H1 (cell line): ENCODE measurements around the gene NEO1.

Source experiments
- CHD2 ChIP-seq: IDR thresholded peaks from 2 replicates; pipeline ENCODE4 v1.6.1; 2012; ENCODE audit warnings: low read length, improper control_type of control experiment
- CTCF ChIP-seq, 3 experiments: IDR thresholded peaks; 1 replicate in 2 of 3; 2 replicates in 1 of 3; pipeline versions ENCODE4 v1.5.1 to v1.6.1; 2011; ENCODE audit warnings: low read length in 3 of 3, mild to moderate bottlenecking in 3 of 3, inconsistent platforms in 2 of 3, low read depth in 1 of 3, moderate library complexity in 1 of 3; ENCODE audit not compliant: insufficient read depth in 1 of 3; ENCODE audit errors: control extremely low read depth in 1 of 3
- HDAC2 ChIP-seq, 2 experiments: fragments of 300-600 bp in 1 of 2; sonication (generic) in 1 of 2; IDR thresholded peaks; 2 replicates each; pipeline ENCODE4 v1.6.1; 2011 to 2012; ENCODE audit warnings: low read depth in 2 of 2, low read length in 2 of 2, mild to moderate bottlenecking in 2 of 2, moderate library complexity in 2 of 2, borderline replicate concordance in 1 of 2, inconsistent platforms in 1 of 2
- MAX ChIP-seq: IDR thresholded peaks from 2 replicates; pipeline ENCODE4 v1.6.1; 2012; ENCODE audit warnings: inconsistent platforms
- POLR2A ChIP-seq, 2 experiments: IDR thresholded peaks; 1 replicate in 1 of 2; 2 replicates in 1 of 2; pipeline ENCODE4 v1.6.1; 2011; ENCODE audit warnings: low read depth in 2 of 2, low read length in 2 of 2, mild to moderate bottlenecking in 2 of 2; ENCODE audit errors: control extremely low read depth in 1 of 2

DNA sequence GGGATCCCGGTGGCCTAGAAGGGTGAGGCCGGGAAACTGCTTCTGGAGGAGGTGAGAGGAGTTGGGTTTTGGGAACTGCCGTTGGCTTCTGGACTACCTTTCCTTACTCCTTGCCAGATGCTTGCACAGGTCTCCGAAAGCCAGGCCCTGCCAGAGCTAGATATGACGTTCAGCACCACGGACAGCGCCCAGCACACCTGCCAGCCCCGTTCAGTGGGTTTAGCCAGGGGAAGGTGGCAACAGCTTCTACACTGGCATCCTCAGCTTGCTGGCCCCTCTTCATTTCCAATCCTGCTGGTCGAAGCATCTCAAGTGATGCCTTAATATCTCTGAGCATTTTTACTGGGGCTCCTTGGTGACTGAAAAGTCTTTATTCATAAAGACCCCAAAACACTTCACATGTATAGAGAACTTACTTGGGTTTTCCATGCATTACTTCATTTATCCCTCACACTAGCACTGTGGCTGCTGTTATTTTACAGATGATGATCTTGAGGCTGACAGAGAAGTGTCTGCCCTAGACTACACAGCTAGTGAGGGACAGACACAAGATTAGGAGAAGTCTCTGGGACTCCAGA is 294.6 kb downstream of the NEO1 start:
- no peak for TF ChIP-seq CTCF (IDR thresholded peaks at IDR 0.05; ENCODE audit: control extremely low read depth in 1 of 3, insufficient read depth in 1 of 3, low read depth in 1 of 3, low read length in 3 of 3)
- TF ChIP-seq MAX: peak; percentile 68
- peak; percentile 41 to 67; a peak in 1 of 4 replicates for TF ChIP-seq HDAC2 (IDR thresholded peaks at IDR 0.05; ENCODE audit: borderline replicate concordance in 1 of 2, low read depth in 2 of 2, low read length in 2 of 2)
- no peak for TF ChIP-seq POLR2A (IDR thresholded peaks at IDR 0.05; ENCODE audit: control extremely low read depth in 1 of 2, low read depth in 2 of 2, low read length in 2 of 2)
- no peak for TF ChIP-seq CHD2
